Kidney tubule cell (primary cell): ENCODE data around the gene REL.
"Not testable (repeated sequence)": the region's sequence is repeated elsewhere in the genome, so short reads cannot be mapped to it uniquely, and the experiment has no call there.

Source experiments
- DNase-seq: peaks from one replicate; pipeline ENCODE4 v3.0.0-alpha.2; 2018; ENCODE audit warnings: low spot score

REL gene

DNA sequence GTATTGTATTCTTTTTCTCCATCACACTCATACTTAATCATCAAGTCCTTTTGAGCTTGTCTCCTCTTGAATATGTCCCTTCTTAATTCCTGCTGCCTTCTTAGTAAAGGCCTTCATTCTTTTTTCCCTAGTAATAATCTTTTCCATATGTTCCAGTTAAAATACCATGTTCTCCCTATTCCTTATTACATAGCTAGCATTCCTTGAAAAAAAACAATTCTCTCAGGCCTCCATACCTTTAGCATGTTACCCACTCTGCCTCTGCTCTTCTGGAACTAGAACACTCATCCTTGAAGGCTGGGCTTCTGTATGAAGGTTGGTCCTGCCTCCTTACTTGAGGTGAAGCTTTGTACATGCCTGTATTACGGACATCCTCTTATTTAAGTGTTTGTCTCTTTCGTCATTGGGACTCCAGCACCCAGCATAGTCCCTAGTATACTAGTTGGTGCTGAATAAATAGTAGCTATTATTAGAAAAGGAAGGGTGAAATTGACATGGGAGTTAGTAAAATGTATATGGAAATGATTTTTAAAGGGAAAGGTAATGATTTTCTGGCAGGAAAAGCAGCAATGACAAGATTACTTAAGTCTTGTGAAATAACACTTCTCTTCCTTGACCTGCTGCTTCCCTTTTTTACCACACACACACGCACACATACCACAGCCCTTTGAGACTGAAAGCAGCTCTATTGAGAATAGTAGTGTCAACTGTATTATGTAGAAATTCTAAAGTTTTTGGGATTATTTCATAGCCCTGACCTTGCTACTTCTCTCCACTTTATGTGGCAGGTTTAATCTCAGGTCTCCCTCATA lies 45.6 kb downstream of the REL start:
- DNase-seq, result no peak

GRCh38 chr2:60932061-60932460 lies 50.7 kb downstream of the REL start:
- not testable (repeated sequence) for DNase-seq

- DNase-seq, result no peak
Measured at GRCh38 chr2:60932954-60933353, 51.6 kb downstream of the REL start.

- DNase-seq, result no peak
Measured at GRCh38 chr2:60934165-60934722, 52.9 kb downstream of the REL start.

DNA sequence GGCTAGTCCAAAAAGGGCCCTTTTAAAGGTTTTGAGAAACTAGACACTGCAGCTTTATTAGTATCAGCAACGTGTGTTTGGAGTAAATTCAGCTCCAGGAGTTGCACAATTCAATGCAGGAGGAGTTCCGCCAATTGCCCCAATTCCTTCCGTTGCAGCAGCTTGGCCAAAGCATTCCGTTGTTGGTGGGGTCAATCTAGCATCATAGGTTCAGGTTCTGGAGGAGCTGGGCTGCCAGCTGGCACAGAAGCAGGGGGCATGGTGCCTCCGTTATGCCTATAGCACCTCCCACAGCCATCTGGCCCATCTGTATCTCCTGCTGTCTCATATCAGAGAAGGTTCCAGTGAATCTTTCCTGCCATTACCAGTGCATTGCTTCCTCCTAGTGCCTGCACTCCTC lies 55.4 kb downstream of the REL start:
- DNase-seq, result no peak

DNA sequence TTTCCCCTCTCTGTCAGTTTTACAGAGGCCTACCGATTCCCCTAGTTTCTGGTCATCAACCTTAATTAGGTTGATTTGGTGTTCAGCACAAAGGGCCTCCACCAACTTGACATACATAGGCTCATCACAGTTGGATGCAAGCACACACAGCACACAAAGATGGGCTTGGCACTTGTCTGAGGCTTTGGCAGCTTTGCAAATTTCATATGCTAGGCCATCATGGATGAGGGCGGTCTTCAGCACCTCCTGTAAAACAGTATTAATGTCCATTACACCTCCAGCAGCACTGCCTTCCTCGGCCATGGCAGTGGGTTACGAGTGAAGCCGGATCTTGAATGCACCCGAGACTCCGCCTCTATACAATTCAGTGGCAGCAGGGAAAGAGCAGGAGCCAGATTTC lies 56.9 kb downstream of the REL start:
- DNase-seq, result no peak

DNA sequence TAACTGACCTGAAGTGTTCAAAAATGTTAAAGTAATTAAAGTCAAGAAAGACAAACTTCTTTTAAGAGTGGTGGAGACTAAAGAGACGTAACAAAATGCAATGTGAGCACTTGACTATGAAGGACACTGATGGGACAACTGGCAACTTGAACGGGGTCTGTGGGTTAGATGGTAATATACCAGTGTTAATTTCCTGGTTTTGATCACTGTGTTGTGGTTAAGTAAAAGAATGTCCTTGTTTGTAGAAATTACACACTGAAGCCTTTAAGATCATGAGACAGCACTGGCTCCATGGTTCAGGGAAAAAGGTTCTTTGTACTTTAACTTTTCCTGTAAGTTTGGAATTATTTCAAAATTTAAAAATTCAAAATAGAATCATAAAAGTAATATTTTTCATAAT lies 58.2 kb downstream of the REL start:
- DNase-seq, result no peak

GRCh38 chr2:60945341-60945740 lies 64.0 kb downstream of the REL start:
- no peak for DNase-seq

DNA sequence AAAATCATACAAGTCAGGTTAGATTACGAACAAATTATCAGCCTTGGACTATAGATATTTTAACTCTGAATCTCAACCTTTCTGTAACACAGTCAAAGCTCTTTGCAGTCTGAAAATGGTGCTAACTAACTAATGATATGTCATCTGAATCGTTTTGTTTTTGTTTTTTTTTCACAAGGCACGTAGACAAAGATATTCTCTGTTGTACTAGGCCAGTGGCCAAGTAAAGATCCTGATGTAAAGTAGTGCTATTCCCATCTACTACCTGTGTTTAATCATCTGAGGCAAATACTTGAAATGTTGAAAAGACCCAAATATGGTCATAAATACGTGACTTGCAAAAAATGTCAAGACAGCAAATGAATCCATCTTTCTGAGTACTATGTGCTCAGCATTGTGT lies 65.7 kb downstream of the REL start:
- DNase-seq, result no peak

DNA sequence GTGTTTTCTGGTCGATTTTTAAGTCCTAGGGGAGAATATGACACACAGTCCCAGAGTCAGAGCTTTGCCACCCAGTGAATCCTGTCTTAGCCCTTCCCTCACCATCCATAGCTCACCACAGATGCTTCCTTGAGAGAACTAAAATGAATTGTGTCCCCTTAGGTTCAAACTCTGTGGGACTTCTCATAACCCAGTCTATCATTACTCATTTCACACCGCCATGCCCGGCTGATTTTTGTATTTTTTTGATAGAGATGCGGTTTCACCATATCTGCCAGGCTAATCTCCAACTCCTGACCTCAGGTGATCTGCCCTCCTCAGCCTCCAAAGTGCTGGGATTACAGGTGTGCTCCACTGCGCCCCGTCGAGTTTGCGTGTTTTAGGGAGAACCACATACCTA lies 66.8 kb downstream of the REL start:
- no peak for DNase-seq

GRCh38 chr2:60948926-60949579 lies 67.7 kb downstream of the REL start:
- DNase-seq, result no peak

DNA sequence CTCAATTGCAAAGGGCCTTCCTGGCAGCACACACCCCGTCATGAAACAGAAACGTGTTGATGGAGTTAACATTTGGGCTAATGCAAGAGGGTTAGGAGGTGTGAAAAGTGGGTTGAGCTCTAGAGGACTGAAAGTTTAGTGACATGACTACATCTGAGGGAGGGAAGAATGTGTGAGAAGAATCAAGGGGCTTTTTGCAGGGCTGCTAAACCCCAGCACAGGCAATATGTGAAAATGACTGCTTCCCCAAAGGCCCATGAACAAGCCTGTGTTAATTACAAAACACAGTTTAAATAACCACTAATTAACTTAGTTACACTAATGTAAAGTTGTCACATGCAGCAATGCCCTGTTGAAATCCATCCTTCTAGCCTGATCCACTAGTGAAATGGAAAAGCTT lies 72.8 kb downstream of the REL start:
- DNase-seq, result no peak

DNA sequence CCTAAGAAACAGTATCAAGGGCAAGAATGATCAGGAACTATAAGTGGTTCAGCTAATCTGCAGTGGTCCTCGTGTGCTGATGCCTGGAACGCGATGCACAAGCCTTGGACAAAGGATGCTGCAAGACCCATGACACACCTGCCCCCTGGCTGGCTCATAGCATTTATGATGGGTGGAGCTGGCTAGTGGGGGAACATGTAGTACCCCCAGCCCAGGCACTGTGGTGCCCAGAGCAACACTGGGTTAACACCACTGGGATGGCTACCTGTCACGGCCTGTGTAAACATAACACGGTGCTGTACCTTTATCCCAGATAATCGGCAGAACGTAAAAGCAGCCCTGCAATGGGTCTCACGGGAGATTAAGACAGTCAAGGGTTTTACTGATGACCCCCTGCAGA lies 75.8 kb downstream of the REL start:
- DNase-seq, result no peak

- peak; percentile 66 for DNase-seq
Measured at GRCh38 chr2:60957643-60958042, 76.3 kb downstream of the REL start.

- peak; percentile 20 for DNase-seq
Measured at GRCh38 chr2:60958361-60958760, 77.0 kb downstream of the REL start.

GRCh38 chr2:60958800-60959199 lies 77.4 kb downstream of the REL start:
- peak; percentile 91 for DNase-seq

- peak; percentile 6 for DNase-seq
Measured at GRCh38 chr2:60959501-60959900, 78.1 kb downstream of the REL start.

DNA sequence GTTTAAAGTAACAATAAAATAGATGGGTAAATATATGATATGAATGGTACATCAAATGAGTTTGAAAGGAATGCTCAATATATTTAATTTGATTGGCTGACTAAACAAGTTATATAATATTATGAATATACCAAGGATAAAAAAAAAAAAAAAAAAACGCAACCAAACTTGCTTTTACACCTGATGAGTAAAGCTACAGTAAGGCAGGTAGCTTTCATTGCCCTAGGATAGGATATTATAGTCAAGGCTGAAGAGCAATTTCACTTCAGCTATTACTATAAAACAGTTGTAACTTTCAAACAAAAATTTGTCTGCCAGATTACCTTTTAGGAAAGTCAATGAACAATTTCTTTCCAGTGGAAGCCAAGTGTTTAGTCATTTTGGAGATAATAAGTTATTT lies 79.3 kb downstream of the REL start:
- no peak for DNase-seq

DNA sequence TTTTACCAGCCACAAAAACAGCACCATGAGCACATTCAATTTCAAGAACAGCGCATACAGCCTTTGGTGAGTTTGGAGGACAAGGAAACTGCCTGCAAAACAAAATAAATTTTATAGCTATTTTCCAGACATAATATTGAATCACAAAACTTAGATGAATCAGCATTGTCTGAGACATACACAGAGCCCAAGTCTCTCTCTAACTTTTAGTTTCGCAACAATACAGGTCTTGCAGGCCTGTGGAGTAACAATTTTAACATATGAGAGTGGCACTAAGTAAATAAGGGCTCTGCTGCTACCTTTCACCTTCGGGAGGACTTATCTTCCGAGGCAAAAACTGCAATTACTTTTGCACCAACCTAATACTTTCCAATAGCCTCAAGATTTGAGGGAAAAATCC lies 80.1 kb downstream of the REL start:
- peak; percentile 48 for DNase-seq

DNA sequence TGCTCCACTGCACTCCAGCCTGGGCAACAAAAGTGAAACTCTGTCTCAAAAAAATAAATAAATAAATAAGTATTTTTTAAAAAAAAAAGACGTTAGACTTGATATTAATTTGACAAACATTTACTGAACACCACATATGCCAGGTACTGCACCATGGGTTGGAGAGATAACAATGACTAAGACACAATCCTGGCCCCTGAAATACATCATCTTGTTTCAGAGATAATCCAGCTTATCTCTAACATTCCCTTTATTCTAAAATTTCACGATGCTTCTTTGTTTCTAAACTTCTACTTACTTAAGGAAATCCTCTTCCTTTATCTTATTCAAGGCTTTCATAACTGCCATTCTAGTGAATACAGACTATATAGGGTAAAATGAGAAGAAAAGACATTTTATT lies 81.2 kb downstream of the REL start:
- no peak for DNase-seq

DNA sequence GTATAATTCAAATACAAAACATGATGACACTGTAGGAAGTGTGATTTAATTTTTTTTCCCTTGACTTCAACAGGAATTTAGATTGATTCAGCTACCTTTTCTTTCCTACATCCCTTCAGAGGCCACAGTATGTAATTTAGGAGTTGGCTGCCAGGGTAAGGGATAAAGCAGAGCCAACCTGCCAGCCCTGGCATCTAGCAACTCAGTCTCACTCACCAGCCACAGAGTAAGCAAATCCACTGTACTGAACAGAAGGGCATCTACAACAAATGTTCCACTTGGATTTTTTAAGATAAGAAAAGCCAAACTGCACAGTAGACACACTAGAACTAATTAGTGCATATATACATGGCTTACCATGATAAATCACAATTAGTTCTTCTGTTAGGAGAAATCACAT lies 81.8 kb downstream of the REL start:
- DNase-seq, result no peak

DNA sequence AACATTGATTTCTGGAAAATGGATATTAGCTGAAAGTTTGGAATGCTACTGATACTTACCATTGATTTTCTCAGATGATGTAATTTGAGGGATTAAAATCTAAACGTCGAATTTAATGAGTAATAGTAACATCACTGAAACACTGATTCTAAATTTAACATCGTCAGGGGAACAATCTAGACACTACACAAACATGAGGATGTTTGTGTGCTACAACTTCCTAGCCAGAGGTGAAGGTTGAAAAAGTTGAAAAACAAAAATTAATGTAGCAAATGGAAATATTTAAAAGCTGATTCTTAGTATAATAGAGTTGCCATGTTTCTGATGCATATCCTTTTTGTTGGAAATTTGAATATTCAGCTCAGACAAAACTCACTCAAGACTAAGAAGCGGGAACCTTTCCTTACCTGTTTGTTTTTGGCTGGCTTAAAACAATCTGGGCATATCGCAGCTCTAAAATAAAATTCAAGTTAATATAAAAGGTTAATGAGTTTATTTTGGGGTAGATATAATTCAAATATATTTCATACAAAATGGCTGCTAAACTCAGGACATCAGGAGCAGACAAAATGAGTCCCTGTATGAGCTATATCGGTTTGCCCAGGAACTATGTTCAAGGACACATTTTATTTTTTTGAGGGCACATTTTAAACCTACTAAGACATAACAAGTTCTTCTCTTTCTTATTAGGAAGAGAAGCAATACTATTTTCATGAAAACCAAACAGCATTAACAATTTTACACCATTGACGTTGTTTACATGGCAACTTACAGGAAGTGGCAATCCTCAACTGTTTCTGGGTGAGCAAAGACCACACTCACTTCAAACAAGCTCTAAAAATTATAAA lies 83.5 kb downstream of the REL start:
- DNase-seq, result no peak

- DNase-seq, result no peak
Measured at GRCh38 chr2:60965499-60965785, 84.1 kb downstream of the REL start.
